ENCODE measurements around the gene OR1D5.

DNA sequence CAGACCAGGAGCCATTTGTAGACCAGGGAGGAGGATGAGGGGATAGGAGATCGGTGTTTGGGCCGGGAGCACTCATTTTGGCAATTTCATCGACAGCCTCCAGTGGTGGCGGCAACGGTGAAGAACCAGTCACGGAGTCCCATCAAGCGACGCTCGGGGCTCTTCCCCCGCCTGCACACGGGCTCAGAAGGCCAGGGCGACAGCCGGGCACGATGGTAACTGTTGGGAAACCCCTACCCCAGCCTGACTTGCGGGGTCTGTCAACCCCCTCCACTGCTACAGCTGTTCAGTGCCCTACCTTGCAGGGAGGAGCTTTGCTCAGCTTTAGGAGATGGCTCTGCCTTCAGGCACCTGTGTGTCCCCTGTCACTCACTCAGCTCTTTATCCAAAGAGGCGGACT is 43.0 kb downstream of the OR1D5 start:
- TF ChIP-seq POLR2A (IDR thresholded peaks at IDR 0.05; ENCODE audit: extremely low read depth, insufficient read length), result no peak
- TF ChIP-seq, protein P1, sequence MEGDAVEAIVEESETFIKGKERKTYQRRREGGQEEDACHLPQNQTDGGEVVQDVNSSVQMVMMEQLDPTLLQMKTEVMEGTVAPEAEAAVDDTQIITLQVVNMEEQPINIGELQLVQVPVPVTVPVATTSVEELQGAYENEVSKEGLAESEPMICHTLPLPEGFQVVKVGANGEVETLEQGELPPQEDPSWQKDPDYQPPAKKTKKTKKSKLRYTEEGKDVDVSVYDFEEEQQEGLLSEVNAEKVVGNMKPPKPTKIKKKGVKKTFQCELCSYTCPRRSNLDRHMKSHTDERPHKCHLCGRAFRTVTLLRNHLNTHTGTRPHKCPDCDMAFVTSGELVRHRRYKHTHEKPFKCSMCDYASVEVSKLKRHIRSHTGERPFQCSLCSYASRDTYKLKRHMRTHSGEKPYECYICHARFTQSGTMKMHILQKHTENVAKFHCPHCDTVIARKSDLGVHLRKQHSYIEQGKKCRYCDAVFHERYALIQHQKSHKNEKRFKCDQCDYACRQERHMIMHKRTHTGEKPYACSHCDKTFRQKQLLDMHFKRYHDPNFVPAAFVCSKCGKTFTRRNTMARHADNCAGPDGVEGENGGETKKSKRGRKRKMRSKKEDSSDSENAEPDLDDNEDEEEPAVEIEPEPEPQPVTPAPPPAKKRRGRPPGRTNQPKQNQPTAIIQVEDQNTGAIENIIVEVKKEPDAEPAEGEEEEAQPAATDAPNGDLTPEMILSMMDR (IDR thresholded peaks at IDR 0.05; ENCODE audit: low read depth, low read length), result no peak
- TF ChIP-seq, protein P2, sequence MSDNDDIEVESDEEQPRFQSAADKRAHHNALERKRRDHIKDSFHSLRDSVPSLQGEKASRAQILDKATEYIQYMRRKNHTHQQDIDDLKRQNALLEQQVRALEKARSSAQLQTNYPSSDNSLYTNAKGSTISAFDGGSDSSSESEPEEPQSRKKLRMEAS (IDR thresholded peaks at IDR 0.05; ENCODE audit: low read depth, low read length), result no peak
